ENCODE measurements around the gene GBP5.
A peak's percentile ranks its signal among the peaks of the same experiment; 100 is the strongest.
"Not testable (repeated sequence)": the region's sequence is repeated elsewhere in the genome, so short reads cannot be mapped to it uniquely, and the experiment has no call there.

Gene GBP5

GRCh38 chr1:89272269-89273041 is at the start of gene GBP5:
GBP5 (minus strand) TSS chr1:89272860; CDS start chr1:89269555, 3,305 bp downstream.
- DNase-seq (ENCODE audit: low read depth, low spot score); in situ Hi-C loops (cut with HindIII; ENCODE audit: low sequenced_read_pairs); H3K4me3 ChIP-seq (ENCODE audit: low read depth, low read length): not testable (repeated sequence)

- TF ChIP-seq CTCF (IDR thresholded peaks at IDR 0.05; ENCODE audit: low read depth, low read length), result no peak
- no peak for DNase-seq (ENCODE audit: low read depth, low spot score)
- H3K4me3 ChIP-seq (ENCODE audit: low read depth, low read length), result no peak overlapping the region
- in situ Hi-C loops (cut with HindIII; ENCODE audit: low sequenced_read_pairs), result no loop called here
Measured at GRCh38 chr1:89322402-89322801, 49.7 kb upstream of the GBP5 start.

GRCh38 chr1:89312572-89312971 is 39.9 kb upstream of the GBP5 start:
- in situ Hi-C loops (cut with HindIII; ENCODE audit: low sequenced_read_pairs), result no loop called here
- DNase-seq (ENCODE audit: low read depth, low spot score), result no peak
- TF ChIP-seq CTCF (IDR thresholded peaks at IDR 0.05; ENCODE audit: low read depth, low read length), result no peak
- no peak overlapping the region for H3K4me3 ChIP-seq (ENCODE audit: low read depth, low read length)

- H3K4me3 ChIP-seq (ENCODE audit: low read depth, low read length), result no peak overlapping the region
- in situ Hi-C loops (cut with HindIII; ENCODE audit: low sequenced_read_pairs), result no loop called here
- no peak for DNase-seq (ENCODE audit: low read depth, low spot score)
- no peak for TF ChIP-seq CTCF (IDR thresholded peaks at IDR 0.05; ENCODE audit: low read depth, low read length)
Measured at GRCh38 chr1:89311757-89312156, 39.1 kb upstream of the GBP5 start.

- no peak overlapping the region for H3K4me3 ChIP-seq (ENCODE audit: low read depth, low read length)
- no peak for TF ChIP-seq CTCF (IDR thresholded peaks at IDR 0.05; ENCODE audit: low read depth, low read length)
- no peak for DNase-seq (ENCODE audit: low read depth, low spot score)
- in situ Hi-C loops (cut with HindIII; ENCODE audit: low sequenced_read_pairs), result no loop called here
Measured at GRCh38 chr1:89310976-89311375, 38.3 kb upstream of the GBP5 start.

- H3K4me3 ChIP-seq (ENCODE audit: low read depth, low read length), result no peak overlapping the region
- no peak for TF ChIP-seq CTCF (IDR thresholded peaks at IDR 0.05; ENCODE audit: low read depth, low read length)
- in situ Hi-C loops (cut with HindIII; ENCODE audit: low sequenced_read_pairs), result no loop called here
- DNase-seq (ENCODE audit: low read depth, low spot score), result peak; percentile 25
Measured at GRCh38 chr1:89310505-89310904, 37.8 kb upstream of the GBP5 start.

- no peak overlapping the region for H3K4me3 ChIP-seq (ENCODE audit: low read depth, low read length)
- no peak for TF ChIP-seq CTCF (IDR thresholded peaks at IDR 0.05; ENCODE audit: low read depth, low read length)
- DNase-seq (ENCODE audit: low read depth, low spot score), result no peak
- in situ Hi-C loops (cut with HindIII; ENCODE audit: low sequenced_read_pairs), result no loop called here
Measured at GRCh38 chr1:89309828-89310227, 37.2 kb upstream of the GBP5 start.

All from astrocyte of the spinal cord (primary cell).